Esophagus muscularis mucosa (tissue), 4 donors: ENCODE measurements around the gene SALL3. TPM values are rescaled to one million over a fixed set of nuclear protein-coding genes. Genes with fewer than 3 reads are reported as not detected.
A peak's percentile ranks its signal among the peaks of the same experiment; 100 is the strongest.

ENCODE experiments used
- DNase-seq: peaks from one replicate; pipeline ENCODE4 v3.0.0-alpha.2; 2017; ENCODE audit errors: extremely low spot score
- H3K27ac ChIP-seq, 4 donors: fragments of 200-600 bp; sonication (generic); replicated peaks in 1 of 4; 1 replicate in 3 of 4; 2 replicates in 1 of 4; pipeline ENCODE4 v1.5.1; 2016 to 2019; ENCODE audit warnings: mild to moderate bottlenecking in 1 of 4
- H3K27me3 ChIP-seq, 4 donors: fragments of 200-600 bp; sonication (generic); one replicate each; pipeline versions ENCODE4 v1.5.1 to v1.6.0; 2016 to 2019
- H3K36me3 ChIP-seq, 4 donors: fragments of 200-600 bp; sonication (generic); one replicate each; pipeline ENCODE4 v1.5.1; 2016 to 2019
- H3K4me1 ChIP-seq, 4 donors: fragments of 200-600 bp; sonication (generic); one replicate each; pipeline ENCODE4 v1.5.1; 2016 to 2019
- H3K4me3 ChIP-seq, 4 donors: fragments of 200-600 bp; sonication (generic); 1 replicate in 2 of 4; 2 replicates in 2 of 4; pipeline ENCODE4 v1.5.1; 2016 to 2019; ENCODE audit warnings: mild to moderate bottlenecking in 4 of 4, moderate library complexity in 1 of 4
- H3K9me3 ChIP-seq, 4 donors: fragments of 200-600 bp; sonication (generic); 1 replicate in 3 of 4; 2 replicates in 1 of 4; pipeline ENCODE4 v1.5.1; 2016 to 2019
- CTCF ChIP-seq, 3 experiments: fragments of 200-600 bp in 2 of 3; fragments of 450-650 bp in 1 of 3; sonication (generic) in 2 of 3; IDR thresholded peaks; one replicate each; pipeline ENCODE4 v1.5.1; 2017 to 2019; ENCODE audit warnings: antibody characterized with exemption in 3 of 3, mild to moderate bottlenecking in 2 of 3, moderate library complexity in 1 of 3
- EP300 ChIP-seq: sonication (generic); formaldehyde crosslinking; IDR thresholded peaks from one replicate; pipeline ENCODE4 v1.6.1; 2017; ENCODE audit warnings: antibody characterized with exemption
- POLR2A ChIP-seq: fragments of 450-650 bp; IDR thresholded peaks from one replicate; pipeline ENCODE4 v1.6.1; 2017; ENCODE audit warnings: antibody characterized with exemption, moderate library complexity, mild to moderate bottlenecking, low read depth
- POLR2AphosphoS5 ChIP-seq, 2 donors: sonication (generic); formaldehyde crosslinking; IDR thresholded peaks; one replicate each; pipeline ENCODE4 v1.6.1; 2017; ENCODE audit warnings: antibody characterized with exemption in 2 of 2
- WGBS: methylation state at CpG from one replicate; pipeline ENCODE4 v1.1.5; 2018; 5-methylcytosine and 5-hydroxymethylcytosine counted together
- intact Hi-C: fragments of 100-400 bp; cut with DNase I; formaldehyde crosslinking; loops from one replicate; pipeline ENCODE4 v1.15.1; 2023
- total RNA-seq, 4 donors: library from RNA; depleted of rRNA; stranded (reverse); fragments of >200 nt; gene quantifications; one replicate each; pipeline versions ENCODE4 v1.1.0 to v1.2.1, GENCODE V29; 2016

The SALL3 gene
- total RNA-seq, 4 donors from 2014 or later: not detected

DNA sequence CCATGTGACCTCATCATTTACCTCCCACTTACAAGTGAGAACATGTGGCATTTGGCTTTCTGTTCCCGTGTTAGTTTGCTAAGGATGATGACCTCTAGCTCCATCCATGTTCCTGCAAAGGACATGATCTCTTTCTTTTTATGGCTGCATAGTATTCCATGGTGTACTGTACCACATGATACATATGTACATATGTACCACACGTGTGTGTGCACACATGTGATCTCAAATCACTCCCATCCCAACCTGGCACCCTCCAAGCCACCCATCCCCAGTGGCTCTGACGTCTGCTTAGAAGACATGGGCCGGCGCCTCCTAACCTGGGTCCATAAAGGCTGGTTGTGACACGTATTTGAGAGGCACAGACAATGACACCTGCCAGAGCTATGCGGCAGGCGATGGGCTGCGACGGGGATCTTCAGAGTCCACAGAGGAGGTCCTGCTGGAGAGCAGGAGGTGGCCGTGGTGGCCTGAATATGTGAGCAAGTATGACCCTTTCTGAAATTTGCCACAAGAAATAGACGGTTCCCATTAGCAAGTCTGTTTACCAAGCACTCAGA, 8.8 kb upstream of the SALL3 start:
- no peaks in the 10 kb centered on the region for H3K9me3 ChIP-seq
- H3K4me1 ChIP-seq: peaks cover 14 to 20% (median 18%) of the 10 kb centered on the region in 4 donors
- WGBS: 94% methylated on average over 12 of the region's 12 CpGs
- H3K4me3 ChIP-seq: no peak overlapping the region
- H3K27ac ChIP-seq: no peak overlapping the region
- TF ChIP-seq POLR2AphosphoS5 (IDR thresholded peaks at IDR 0.05): no peak
- no peak for TF ChIP-seq EP300
- no peak for TF ChIP-seq POLR2A
- TF ChIP-seq CTCF (IDR thresholded peaks at IDR 0.05): no peak
- intact Hi-C loops: no loop called here
- H3K36me3 ChIP-seq: no peaks in the 10 kb centered on the region
- no peak for DNase-seq
- peaks cover 0 to 82% (median 28%) of the 10 kb centered on the region in 4 donors for H3K27me3 ChIP-seq

DNA sequence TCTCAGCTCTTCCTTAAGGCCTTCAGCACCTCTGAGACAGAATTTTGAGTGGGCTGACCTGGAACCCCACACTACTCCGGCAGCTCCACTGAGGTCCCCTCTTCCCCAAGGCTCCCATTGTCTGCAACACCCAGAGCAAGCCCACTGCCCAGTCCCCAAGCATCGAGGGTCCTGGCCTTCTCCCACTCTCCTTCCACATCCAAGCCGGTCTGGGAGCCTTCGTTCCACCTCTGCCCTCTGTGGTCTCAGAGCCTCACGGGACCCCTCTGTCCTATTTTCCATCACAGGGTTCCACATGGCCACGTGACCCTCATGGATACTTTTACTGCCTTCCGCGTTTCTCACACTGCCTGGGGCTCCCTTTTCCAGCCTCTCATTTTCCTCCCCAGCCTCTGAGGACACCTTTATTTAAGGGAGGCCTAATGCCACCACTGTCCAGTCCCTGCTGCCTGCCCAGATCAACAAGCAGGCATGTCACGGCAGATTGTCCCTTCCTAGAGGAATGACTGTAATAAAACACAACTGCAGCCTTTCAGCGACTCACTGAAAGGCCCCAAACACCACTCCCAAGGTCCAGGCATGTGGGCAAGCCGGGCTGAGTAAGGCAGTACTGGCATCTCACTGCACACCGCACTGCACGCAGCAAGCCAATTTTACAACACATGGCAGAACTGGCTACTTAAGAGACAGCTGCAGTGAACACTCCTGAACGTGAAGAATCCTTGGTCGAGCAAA, 7.9 kb upstream of the SALL3 start:
- intact Hi-C loops: no loop called here
- Histone ChIP-seq H3K4me1 (peaks cover 14 to 20% (median 18%) of the 10 kb centered on the region in 4 donors), H3K4me3 (no peak overlapping the region), H3K36me3 (no peaks in the 10 kb centered on the region), H3K9me3 (no peaks in the 10 kb centered on the region), H3K27ac (no peak overlapping the region), H3K27me3 (peaks cover 0 to 82% (median 30%) of the 10 kb centered on the region in 4 donors)
- TF ChIP-seq CTCF (IDR thresholded peaks at IDR 0.05): no peak
- no peak for TF ChIP-seq EP300
- TF ChIP-seq POLR2A: no peak
- TF ChIP-seq POLR2AphosphoS5 (IDR thresholded peaks at IDR 0.05): no peak
- 79% methylated on average over 13 of the region's 15 CpGs for WGBS
- DNase-seq: no peak

DNA sequence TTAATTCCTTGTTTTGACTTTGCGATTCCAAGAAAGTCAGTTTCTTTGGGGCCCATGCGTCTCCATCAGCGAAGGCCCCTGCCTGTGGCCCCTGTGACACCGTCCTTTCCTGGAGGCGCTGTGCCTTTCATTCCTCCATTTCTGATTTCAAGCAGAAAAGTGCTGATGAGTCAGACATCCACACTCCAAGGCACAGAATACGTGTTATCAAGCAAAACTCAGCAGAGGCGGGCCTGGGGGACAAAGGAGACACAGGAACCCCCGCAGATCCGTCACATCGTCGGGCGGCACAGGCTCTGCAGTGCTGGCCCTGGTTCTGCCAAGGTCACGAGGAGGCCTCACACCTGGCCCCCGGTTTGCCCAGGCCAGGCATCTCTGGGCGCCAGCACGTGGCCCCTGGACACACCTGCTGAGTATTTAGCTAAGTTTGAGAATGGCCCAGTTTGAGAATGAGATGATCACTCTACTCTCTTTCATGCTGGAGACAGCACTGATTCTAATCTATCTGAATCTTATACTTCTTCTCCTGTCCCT, 7.2 kb upstream of the SALL3 start:
- H3K9me3 ChIP-seq: no peaks in the 10 kb centered on the region
- H3K27me3 ChIP-seq: peaks cover 0 to 89% (median 30%) of the 10 kb centered on the region in 4 donors
- H3K36me3 ChIP-seq: no peaks in the 10 kb centered on the region
- H3K4me3 ChIP-seq: no peak overlapping the region
- intact Hi-C loops: no loop called here
- 89% methylated on average over 8 of the region's 16 CpGs for WGBS
- TF ChIP-seq POLR2A: no peak
- no peak for TF ChIP-seq POLR2AphosphoS5 (IDR thresholded peaks at IDR 0.05)
- no peak for TF ChIP-seq CTCF (IDR thresholded peaks at IDR 0.05)
- no peak for TF ChIP-seq EP300
- no peak overlapping the region for H3K27ac ChIP-seq
- H3K4me1 ChIP-seq: peaks cover 14 to 22% (median 19%) of the 10 kb centered on the region in 4 donors
- DNase-seq: no peak

- H3K4me3 ChIP-seq: peak overlapping the region in 1 of 4 donors; percentile 27
- H3K4me1 ChIP-seq: peaks cover 14 to 22% (median 19%) of the 10 kb centered on the region in 4 donors
- no peak for DNase-seq
- TF ChIP-seq CTCF (IDR thresholded peaks at IDR 0.05) (no peak), POLR2AphosphoS5 (IDR thresholded peaks at IDR 0.05) (no peak), POLR2A (no peak), EP300 (no peak)
- 5% methylated on average over 30 of the region's 31 CpGs for WGBS
- H3K27me3 ChIP-seq: peaks cover 0 to 94% (median 31%) of the 10 kb centered on the region in 4 donors
- no peak overlapping the region for H3K27ac ChIP-seq
- intact Hi-C loops: no loop called here
- no peaks in the 10 kb centered on the region for H3K9me3 ChIP-seq
- no peaks in the 10 kb centered on the region for H3K36me3 ChIP-seq
Observed at GRCh38 chr18:78972930-78973331, 6.7 kb upstream of the SALL3 start.
